Motor neuron (in vitro differentiated cells): ENCODE measurements around the gene AMBRA1. TPM values are rescaled to one million over a fixed set of nuclear protein-coding genes. Genes with fewer than 3 reads are reported as not detected.
A peak's percentile ranks its signal among the peaks of the same experiment; 100 is the strongest.

Experiments
- ATAC-seq, 8 experiments: fragments of 200-7000 bp; cut with Tn5 transposase; replicated peaks in 6 of 8; 2 replicates each; pipeline ENCODE4 v1.8.0; 2021; ENCODE audit warnings: mild to moderate bottlenecking in 8 of 8, moderate library complexity in 8 of 8
- H3K27ac ChIP-seq, 2 donors: fragments of 250-450 bp; sonication (Bioruptor Pico); 2 replicates each; pipeline ENCODE4 v1.9.0; 2021; ENCODE audit warnings: antibody characterized with exemption in 2 of 2, mild to moderate bottlenecking in 2 of 2, moderate library complexity in 1 of 2
- H3K4me1 ChIP-seq, 2 donors: fragments of 250-450 bp; sonication (Bioruptor Pico); replicated peaks in 1 of 2; 2 replicates each; pipeline ENCODE4 v1.6.1; 2021; ENCODE audit warnings: antibody characterized with exemption in 2 of 2, mild to moderate bottlenecking in 2 of 2, moderate library complexity in 1 of 2
- H3K4me3 ChIP-seq, 5 donors: fragments of 250-450 bp; sonication (Bioruptor Pico); 2 replicates each; pipeline ENCODE4 v1.9.0; 2021; ENCODE audit warnings: antibody characterized with exemption in 5 of 5, mild to moderate bottlenecking in 5 of 5, moderate library complexity in 4 of 5
- WGBS, 10 experiments: fragments of 450-650 bp; shearing (Covaris generic); methylation state at CpG; one replicate each; pipeline ENCODE4 v1.0.0; 2022; 5-methylcytosine and 5-hydroxymethylcytosine counted together
- in situ Hi-C, 9 experiments: fragments of 400-800 bp; cut with MboI; loops; one replicate each; pipeline ENCODE4 v1.15.0; 2021; ENCODE audit warnings: low sequenced_read_pairs in 9 of 9, low pct_unique_long_range_greater_than_20kb in 2 of 9; ENCODE audit not compliant: unreplicated experiment in 9 of 9
- total RNA-seq, 8 experiments: library from RNA; unstranded; fragments of 300-600 nt; gene quantifications; 2 replicates each; pipeline versions ENCODE4 v1.2.3 to v1.2.4, GENCODE V29; 2022

Gene AMBRA1
- total RNA-seq, 8 experiments from 2014 or later = 20.2 to 44.3 (median 24.9) TPM

DNA sequence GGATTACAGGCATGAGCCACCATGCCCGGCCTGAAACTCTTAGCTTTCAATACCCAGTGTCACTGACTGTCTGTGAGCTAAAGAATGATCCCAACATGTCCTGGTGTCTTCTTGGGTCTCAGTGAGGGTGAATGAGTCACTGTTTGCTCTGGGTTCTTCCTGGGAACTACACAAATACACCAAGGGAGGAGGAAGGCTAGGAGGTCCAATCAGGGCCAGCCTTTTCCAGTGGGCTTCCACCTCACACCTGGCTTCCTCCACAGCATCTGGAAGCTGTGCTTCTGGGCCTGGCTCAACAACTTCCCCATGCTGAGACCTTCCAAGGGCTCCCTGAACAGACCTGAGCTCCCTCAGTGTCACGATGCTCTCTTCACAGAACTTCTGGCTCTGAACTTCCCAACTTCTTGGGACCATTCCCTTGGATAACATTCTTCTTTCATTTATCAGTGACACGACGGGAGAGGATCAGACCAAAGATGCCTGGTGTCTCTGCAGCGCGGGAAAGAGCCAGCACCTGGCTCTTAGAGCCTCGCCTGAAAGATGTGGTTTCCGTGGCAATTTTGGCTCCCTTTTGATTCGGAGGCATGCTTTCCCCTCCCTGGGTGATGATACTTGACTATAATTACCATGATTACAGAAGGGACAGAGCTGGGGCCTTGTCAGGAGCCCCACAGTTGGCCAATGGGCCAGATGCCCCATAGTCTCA lies 179.9 kb downstream of the AMBRA1 start:
- ATAC-seq = no peak
- WGBS, 10 experiments = 70 to 100% (median 96%) methylated on average over 1 to 6 of the region's 9 CpGs; no CpG with 5 or more reads in 3 of the 10 experiments
- H3K27ac ChIP-seq = no peak overlapping the region
- in situ Hi-C loops = no loop called here
- H3K4me3 ChIP-seq = no peak overlapping the region
- no peaks in the 10 kb centered on the region for H3K4me1 ChIP-seq

DNA sequence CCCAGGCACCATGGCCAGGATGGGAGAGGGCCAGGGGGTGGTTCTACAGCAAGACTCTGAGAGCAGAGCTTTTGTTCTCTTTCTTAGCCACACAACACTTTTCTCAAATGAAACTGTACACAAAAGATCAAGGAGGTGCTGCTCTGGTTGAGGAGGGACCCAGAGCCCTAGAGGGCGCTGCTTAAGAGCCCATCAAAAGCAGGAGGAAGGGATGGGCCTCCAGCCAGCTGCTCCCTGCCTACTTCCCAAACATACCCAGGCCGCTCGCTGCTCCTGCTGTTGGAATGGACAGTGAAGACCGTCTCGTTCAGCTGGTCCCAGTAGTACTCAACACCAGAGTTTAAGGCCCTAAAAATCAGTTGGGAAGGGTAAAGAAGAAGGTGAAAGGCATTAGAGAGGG lies 183.8 kb downstream of the AMBRA1 start:
- H3K27ac ChIP-seq = no peak overlapping the region
- ATAC-seq = peak in 4 of 8 experiments; percentile 41 to 72 (median 62)
- WGBS, 10 experiments = 20 to 73% (median 63%) methylated on average over 1 to 5 of the region's 5 CpGs; no CpG with 5 or more reads in 4 of the 10 experiments
- H3K4me1 ChIP-seq = no peaks in the 10 kb centered on the region
- in situ Hi-C loops = no loop called here
- no peak overlapping the region for H3K4me3 ChIP-seq

DNA sequence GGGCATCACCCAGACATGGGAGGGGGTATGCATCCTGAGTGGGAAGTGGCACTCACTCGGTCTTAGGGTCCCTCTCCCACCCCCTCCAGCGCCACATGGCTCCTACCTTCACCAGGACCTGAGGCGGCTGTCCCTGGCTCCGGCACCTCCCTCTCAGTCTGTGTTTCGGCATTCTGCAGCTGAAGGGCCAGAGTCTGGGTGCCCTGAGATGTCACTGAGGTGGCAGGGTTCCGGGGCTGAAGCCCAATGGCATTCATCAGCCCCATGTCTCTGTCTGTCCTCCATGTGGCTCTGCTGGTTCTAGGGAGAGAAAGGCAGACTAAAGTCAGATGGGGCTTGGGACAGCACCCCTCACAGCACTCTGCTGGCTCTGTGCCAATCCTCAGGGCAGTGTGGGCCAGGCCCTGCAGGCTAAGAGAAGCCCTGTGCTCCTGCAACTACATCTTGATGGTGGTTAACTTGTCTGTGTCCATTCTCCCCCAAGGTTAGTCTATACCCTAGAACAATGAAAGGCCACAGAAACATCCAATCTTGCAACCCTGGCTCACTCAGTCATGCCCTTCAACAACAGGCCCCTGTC lies 185.3 kb downstream of the AMBRA1 start:
- no peak for ATAC-seq

DNA sequence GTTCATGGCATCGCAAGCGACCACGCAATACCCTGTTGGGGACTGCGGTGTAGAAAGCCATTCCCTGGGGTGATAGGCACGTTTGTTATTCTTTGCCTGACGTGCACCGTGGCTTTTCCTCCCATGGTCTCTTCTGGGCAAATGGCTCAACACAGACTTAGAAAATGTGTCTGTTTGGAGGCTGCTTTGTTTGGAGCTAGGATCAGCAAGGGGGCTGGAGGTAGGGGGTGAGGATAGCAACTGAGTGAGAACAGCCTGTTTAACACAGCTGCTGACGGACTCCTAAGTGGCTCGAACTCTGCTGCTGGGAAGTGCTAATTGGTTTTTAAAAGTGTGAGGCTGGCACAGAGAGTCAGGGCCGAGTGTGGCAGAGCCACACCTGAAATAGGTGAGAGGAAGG lies 186.2 kb downstream of the AMBRA1 start:
- Histone ChIP-seq H3K27ac (no peak overlapping the region), H3K4me3 (no peak overlapping the region), H3K4me1 (no peaks in the 10 kb centered on the region)
- 57 to 100% (median 80%) methylated on average over 1 to 8 of the region's 10 CpGs; no CpG with 5 or more reads in 1 of the 10 experiments for WGBS, 10 experiments
- ATAC-seq = no peak
- in situ Hi-C loops = no loop called here

More for the DNA sequence above, 185.3 kb downstream of the AMBRA1 start:
- H3K4me1 ChIP-seq = no peaks in the 10 kb centered on the region
- in situ Hi-C loops = no loop called here
- no peak overlapping the region for H3K27ac ChIP-seq
- WGBS, 10 experiments = 80 to 100% (median 97%) methylated on average over 1 to 3 of the region's 6 CpGs; no CpG with 5 or more reads in 6 of the 10 experiments
- no peak overlapping the region for H3K4me3 ChIP-seq

DNA sequence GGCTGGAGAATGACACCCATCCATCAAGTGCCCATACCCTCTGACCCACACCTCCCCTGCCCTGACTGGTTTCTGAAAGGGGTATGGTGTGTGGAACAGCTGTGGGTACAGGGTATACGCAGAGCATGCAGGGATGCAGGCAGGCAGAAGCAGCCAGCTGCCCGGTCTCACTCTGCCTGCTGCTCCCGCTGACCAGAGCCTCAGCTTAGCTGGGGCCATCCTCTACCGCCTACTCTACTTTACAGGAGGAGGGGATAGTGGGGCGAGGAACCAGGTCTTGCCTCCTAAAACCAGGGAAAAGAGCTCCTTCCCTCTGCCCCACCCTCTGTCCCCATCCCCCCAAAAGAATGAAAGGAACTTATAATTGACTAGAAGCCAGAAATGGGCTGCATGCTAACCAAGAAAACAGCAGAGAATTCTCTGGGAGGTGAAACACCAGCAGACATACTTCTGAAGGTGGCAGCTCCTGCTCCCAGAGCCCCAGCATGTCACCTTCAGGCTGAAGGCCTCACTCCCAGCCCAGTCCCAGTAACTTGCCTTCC lies 189.3 kb downstream of the AMBRA1 start:
- 65 to 100% (median 93%) methylated on average over 2 to 3 of the region's 5 CpGs; no CpG with 5 or more reads in 7 of the 10 experiments for WGBS, 10 experiments
- ATAC-seq = no peak

DNA sequence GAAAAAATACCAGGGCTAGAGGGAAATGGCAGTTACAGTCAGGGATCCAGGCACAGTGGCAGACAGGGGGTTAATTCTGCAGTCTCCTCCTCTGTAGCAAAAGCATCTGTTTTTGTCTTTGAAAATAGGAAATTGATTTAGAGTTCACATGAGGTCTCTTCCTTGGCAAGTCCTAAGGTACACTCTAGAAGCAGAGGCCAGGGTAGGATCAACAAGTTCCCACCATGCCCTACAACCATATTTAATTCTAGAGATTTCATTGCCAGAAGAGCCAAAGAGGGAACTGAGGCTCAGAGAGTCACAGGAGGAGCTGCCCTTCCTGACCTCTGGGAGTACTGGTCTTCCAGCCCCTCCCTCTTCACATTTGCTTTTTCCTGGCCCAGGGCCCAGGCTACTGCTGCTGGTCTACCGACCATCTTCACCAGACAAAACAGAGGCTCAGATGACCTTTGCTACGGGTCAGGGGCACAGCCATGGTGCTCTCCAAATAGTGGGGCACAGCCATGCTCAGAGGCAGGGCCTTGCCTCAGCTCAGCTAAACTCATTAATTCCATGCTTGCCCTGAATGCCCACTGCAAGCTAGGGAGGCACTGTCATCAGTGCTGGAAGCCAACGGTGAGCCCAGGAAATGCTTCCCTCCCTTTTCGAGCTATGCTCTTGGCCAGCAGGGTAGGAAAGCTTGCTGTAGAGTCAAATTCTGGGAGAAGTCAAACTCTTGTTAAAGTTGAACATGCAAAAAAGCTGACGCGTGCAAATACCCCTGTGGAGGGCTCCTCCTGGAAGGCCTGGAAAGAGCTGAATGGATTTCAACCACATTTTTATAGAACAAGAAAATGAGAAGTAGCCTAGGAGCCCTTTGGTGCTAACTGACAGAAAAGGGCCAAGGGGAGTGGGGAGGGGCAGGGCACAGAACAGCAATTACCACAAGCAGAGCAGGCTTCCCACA lies 190.6 kb downstream of the AMBRA1 start:
- no peak overlapping the region for H3K27ac ChIP-seq
- H3K4me3 ChIP-seq = no peak overlapping the region
- in situ Hi-C loops = no loop called here
- no peaks in the 10 kb centered on the region for H3K4me1 ChIP-seq
- WGBS, 10 experiments = 50 to 100% (median 71%) methylated on average over 1 to 4 of the region's 6 CpGs; no CpG with 5 or more reads in 3 of the 10 experiments
- ATAC-seq = no peak

More for the DNA sequence above, 189.3 kb downstream of the AMBRA1 start:
- H3K4me1 ChIP-seq = no peaks in the 10 kb centered on the region
- in situ Hi-C loops = no loop called here
- H3K27ac ChIP-seq = no peak overlapping the region
- H3K4me3 ChIP-seq = no peak overlapping the region

DNA sequence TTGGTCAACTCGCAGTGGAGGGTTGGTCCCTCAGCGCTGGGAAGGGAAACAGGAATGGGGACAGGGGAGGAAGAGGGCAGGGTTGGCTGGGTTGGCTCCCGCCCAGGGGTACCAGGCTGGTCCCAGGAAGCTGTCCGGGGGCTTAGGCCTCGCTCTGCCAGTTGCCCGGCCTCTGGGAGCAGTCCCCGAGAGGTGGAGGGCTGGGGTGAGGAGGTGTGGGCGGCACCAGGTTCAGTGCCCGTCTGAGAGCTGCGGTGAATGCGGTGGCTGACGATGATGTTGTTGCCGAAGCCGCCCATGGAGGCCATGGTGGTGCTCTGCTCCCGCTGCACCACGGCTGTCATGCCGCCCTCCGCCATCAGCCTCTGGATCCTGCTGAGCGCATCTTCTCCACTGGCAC lies 196.3 kb downstream of the AMBRA1 start:
- ATAC-seq = no peak
- 90 to 100% (median 100%) methylated on average over 1 to 3 of the region's 19 CpGs; no CpG with 5 or more reads in 5 of the 10 experiments for WGBS, 10 experiments
- Histone ChIP-seq H3K4me3 (no peak overlapping the region), H3K4me1 (peaks cover 0 to 3% of the 10 kb centered on the region in 2 donors), H3K27ac (no peak overlapping the region)
- in situ Hi-C loops = loop anchor here in 4 of 9 experiments (10.0 to 25.0 kb wide), 3 partner anchors 127 to 140 kb away; no protein-coding TSS in a partner anchor

DNA sequence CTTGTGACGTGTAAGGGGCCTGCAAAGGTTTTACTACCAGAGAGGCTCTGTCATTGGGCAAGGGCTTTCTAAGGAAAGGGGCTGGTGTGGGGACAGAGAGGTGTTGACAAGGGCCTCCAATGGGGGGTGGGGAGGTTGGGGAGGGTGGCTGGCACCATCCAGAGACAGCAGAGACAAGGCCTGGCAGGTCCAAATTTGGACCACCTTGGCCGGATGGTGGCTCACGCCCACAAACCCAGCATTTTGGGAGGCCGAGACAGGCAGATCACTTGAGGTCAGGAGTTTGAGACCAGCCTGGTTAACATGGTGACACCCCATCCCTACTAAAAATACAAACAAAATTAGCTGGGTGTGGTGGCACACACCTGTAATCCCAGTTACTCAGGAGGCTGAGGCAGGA lies 200.1 kb downstream of the AMBRA1 start:
- in situ Hi-C loops = loop anchor here in 4 of 9 experiments (10.0 to 25.0 kb wide), 3 partner anchors 131 to 144 kb away; no protein-coding TSS in a partner anchor
- no peak overlapping the region for H3K4me3 ChIP-seq
- ATAC-seq = no peak
- no peak overlapping the region for H3K27ac ChIP-seq
- WGBS, 10 experiments = 80% methylated on average over 1 of the region's 4 CpGs; no CpG with 5 or more reads in 9 of the 10 experiments
- H3K4me1 ChIP-seq = peaks cover 15 to 19% of the 10 kb centered on the region in 2 donors

DNA sequence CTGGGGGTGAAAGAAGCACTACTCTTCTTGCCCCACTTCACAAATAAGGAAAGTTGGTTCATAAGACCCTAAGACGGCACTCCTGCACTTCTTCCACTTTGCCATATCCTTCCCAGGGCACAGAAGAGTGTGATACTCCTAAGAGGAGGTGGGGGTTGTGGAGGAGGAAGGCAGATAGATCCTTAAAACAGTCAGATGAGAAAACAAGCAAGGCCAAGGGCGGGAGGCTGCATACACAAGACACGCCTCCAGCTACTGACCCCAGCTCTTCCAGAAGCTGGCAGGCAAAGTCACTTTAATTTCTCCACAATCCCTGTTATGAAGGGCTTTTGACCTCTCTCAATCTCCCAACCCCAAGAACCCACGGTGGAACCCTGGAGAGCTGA lies 200.6 kb downstream of the AMBRA1 start:
- ATAC-seq = no peak
- H3K27ac ChIP-seq = no peak overlapping the region
- WGBS, 10 experiments = 40 to 88% (median 60%) methylated on average over 1 to 3 of the region's 4 CpGs; no CpG with 5 or more reads in 3 of the 10 experiments
- in situ Hi-C loops = loop anchor here in 4 of 9 experiments (10.0 to 25.0 kb wide), 3 partner anchors 132 to 144 kb away; no protein-coding TSS in a partner anchor
- peak overlapping the region in 4 of 5 donors; percentile 50 to 65 (median 58) for H3K4me3 ChIP-seq
- H3K4me1 ChIP-seq = peaks cover 21 to 24% of the 10 kb centered on the region in 2 donors

DNA sequence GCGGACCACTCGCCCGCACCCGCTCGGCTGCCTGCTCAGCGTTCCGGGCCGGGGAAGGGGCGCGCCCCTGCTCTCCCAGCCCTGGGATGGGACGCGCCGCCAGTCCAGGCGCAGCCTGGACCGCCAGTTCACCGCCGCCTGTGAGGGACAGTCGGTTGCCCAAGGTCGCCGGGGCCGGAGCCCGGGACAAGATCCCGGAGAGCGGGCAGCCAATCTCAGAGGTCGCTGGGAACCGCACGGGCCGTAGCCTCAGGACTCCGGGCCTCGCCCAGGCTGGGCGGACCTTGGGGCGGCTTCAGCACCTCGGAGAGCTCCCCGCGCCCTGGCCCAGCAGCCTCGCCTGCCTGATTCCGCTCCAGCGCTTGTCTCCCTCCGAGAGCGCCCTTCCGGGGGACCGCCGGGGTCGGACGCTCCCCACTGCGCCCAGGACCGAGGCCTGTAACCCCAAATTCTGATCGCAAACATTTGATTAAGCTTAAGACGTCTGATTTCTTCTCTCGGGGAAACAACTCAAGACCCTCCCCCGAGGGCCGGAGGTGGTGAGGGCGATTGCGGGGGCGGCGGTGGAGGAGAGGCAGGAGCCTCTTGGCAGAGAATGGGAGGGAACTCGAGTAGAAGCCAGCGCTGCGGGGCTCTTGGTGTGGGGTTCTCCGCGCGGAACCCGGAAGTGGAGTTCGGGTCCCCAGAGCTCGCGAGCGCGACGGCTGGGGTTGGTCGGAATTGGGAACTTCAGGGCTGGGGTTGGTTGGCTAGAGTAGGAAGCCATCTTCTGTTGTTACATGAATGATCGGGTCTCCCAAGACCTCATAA lies 201.2 kb downstream of the AMBRA1 start:
- 2 to 80% (median 10%) methylated on average over 1 to 31 of the region's 71 CpGs; no CpG with 5 or more reads in 2 of the 10 experiments for WGBS, 10 experiments
- ATAC-seq = peak; percentile 28 to 71 (median 48)
- peak overlapping the region; percentile 50 to 71 (median 60) for H3K4me3 ChIP-seq
- no peak overlapping the region for H3K27ac ChIP-seq
- in situ Hi-C loops = loop anchor here in 4 of 9 experiments (10.0 to 25.0 kb wide), 3 partner anchors 132 to 145 kb away; no protein-coding TSS in a partner anchor
- H3K4me1 ChIP-seq = peaks cover 27 to 30% of the 10 kb centered on the region in 2 donors

DNA sequence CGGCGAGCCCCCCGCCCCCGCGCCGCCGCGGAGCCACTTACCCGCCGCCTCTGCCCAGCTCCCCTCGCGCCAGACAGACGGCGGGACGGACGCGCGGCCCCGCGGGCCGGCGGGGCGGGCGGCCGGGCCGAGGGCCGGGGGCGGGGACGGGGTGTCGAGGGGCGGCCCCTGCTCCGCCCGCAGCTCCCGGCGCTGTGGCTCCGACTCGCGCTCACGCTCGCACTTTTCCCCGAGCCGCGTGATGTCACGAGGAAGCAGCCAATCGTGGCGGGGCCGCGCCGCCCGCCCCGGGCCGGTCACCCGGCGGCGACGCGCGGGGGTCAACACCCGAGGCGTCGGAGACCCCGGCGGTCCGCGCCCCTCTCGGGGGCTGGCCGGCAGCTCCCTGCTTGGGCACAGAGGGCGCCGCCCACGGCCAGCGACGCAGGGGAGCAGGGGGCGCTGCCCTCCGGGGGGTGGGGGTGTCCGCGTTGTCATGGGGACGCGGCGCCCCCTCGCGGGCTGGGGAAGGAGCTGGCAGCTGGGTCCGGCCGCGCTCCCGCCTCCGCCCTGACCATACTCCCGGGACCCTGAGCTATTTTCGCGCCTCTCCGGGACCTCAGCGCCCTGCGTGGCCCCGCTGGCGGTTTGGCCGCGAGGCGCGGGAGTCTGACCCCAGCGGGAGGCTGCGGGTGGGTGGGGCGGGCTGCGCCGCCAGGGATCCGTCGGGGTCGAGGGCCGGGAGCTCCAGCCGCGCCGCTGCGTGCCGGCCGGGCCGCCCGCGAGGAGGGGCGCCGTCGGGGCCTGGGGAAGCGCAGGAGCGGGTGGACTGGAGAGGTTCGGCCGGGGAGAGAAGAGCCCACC lies 202.0 kb downstream of the AMBRA1 start, which contains the start of gene CHRM4:
CHRM4 (minus strand) TSS at position 199 of the 843 bp plus-strand sequence. CDS start 5,219 bp downstream, outside the sequence.
- Histone ChIP-seq H3K27ac (no peak within 1 kb of the TSS), H3K4me1 (peaks cover 30 to 32% of the 10 kb centered on the region in 2 donors), H3K4me3 (peak within 1 kb of the TSS; percentile 50 to 71 (median 60))
- WGBS, 10 experiments = no CpG with 5 or more reads among the region's 123 CpGs
- peak; percentile 30 to 65 (median 54) for ATAC-seq
- in situ Hi-C loops = loop anchor here in 4 of 9 experiments (10.0 to 25.0 kb wide), 3 partner anchors 133 to 146 kb away; no protein-coding TSS in a partner anchor
